NCI-H1105 treated with DMSO at 0.1 percent for 48 hours (cell line): ENCODE results near the gene SLC22A23.

Experiments used
- DNase-seq: peaks from one replicate; lab custom pipeline; 2025; lab: John Stamatoyannopoulos, UW

SLC22A23 gene

GRCh38 chr6:3240595-3240994, 216.3 kb downstream of the SLC22A23 start:
- DNase-seq: no peak

GRCh38 chr6:3239110-3239830, 217.6 kb downstream of the SLC22A23 start:
- no peak for DNase-seq

- no peak for DNase-seq
Observed at GRCh38 chr6:3237761-3238662, 218.8 kb downstream of the SLC22A23 start.

- no peak for DNase-seq
Observed at GRCh38 chr6:3236005-3236404, 220.8 kb downstream of the SLC22A23 start.

GRCh38 chr6:3235486-3235885, 221.4 kb downstream of the SLC22A23 start:
- no peak for DNase-seq

- DNase-seq: no peak
Observed at GRCh38 chr6:3233904-3234303, 222.9 kb downstream of the SLC22A23 start.

- no peak for DNase-seq
Observed at GRCh38 chr6:3233321-3233720, 223.5 kb downstream of the SLC22A23 start.

- peak; percentile 82 for DNase-seq
Observed at GRCh38 chr6:3232017-3232945, 224.6 kb downstream of the SLC22A23 start.

GRCh38 chr6:3231247-3232016, 225.4 kb downstream of the SLC22A23 start:
- peak; percentile 94 for DNase-seq

GRCh38 chr6:3230900-3231246, 226.0 kb downstream of the SLC22A23 start:
- DNase-seq: peak; percentile 95

- peak; percentile 37 for DNase-seq
Observed at GRCh38 chr6:3230256-3230882, 226.5 kb downstream of the SLC22A23 start.

GRCh38 chr6:3229566-3230178, 227.2 kb downstream of the SLC22A23 start:
- DNase-seq: peak; percentile 70

GRCh38 chr6:3228771-3229565, 227.9 kb downstream of the SLC22A23 start:
- peak; percentile 83 for DNase-seq

- DNase-seq: peak; percentile 94
Observed at GRCh38 chr6:3228046-3228671, 228.7 kb downstream of the SLC22A23 start.

- peak; percentile 96 for DNase-seq
Observed at GRCh38 chr6:3227363-3228045, 229.3 kb downstream of the SLC22A23 start, which contains the start of gene TUBB2B. TUBB2B (minus strand) TSS chr6:3227653; CDS start chr6:3227543, 110 bp downstream.

- peak; percentile 44 for DNase-seq
Observed at GRCh38 chr6:3226481-3227362, 230.1 kb downstream of the SLC22A23 start.

GRCh38 chr6:3226042-3226441, 230.8 kb downstream of the SLC22A23 start:
- DNase-seq: no peak
